Activated T-cell treated with anti-CD3 and anti-CD28 coated beads, Interleukin-2, amount 50 U/mL, for 1 hour (primary cell): Measurements from ENCODE around the gene SH3GL3.

Source experiments
- DNase-seq: peaks from one replicate; pipeline ENCODE4 v3.0.0-alpha.2; 2020

SH3GL3 gene

GRCh38 chr15:83446904-83447709 is at the start of gene SH3GL3:
Gene SH3GL3, plus strand, starts transcription at chr15:83447341. Its CDS starts 193 bp downstream, at chr15:83447534.
- DNase-seq: peak; percentile 33

- no peak for DNase-seq
Measured at GRCh38 chr15:83398626-83399025, 48.5 kb upstream of the SH3GL3 start.

- DNase-seq: no peak
Measured at GRCh38 chr15:83404121-83404520, 43.0 kb upstream of the SH3GL3 start.

- no peak for DNase-seq
Measured at GRCh38 chr15:83410532-83410931, 36.6 kb upstream of the SH3GL3 start.

GRCh38 chr15:83413054-83413719 is 34.0 kb upstream of the SH3GL3 start:
- DNase-seq: no peak

- no peak for DNase-seq
Measured at GRCh38 chr15:83422081-83422480, 25.1 kb upstream of the SH3GL3 start.

GRCh38 chr15:83422541-83422940 is 24.6 kb upstream of the SH3GL3 start:
- DNase-seq: no peak

GRCh38 chr15:83424101-83424500 is 23.0 kb upstream of the SH3GL3 start:
- no peak for DNase-seq

GRCh38 chr15:83430441-83430840 is 16.7 kb upstream of the SH3GL3 start:
- no peak for DNase-seq

GRCh38 chr15:83431521-83431920 is 15.6 kb upstream of the SH3GL3 start:
- DNase-seq: no peak

- DNase-seq: no peak
Measured at GRCh38 chr15:83435202-83435601, 11.9 kb upstream of the SH3GL3 start.

- DNase-seq: no peak
Measured at GRCh38 chr15:83435782-83436181, 11.4 kb upstream of the SH3GL3 start.

GRCh38 chr15:83436513-83437158 is 10.5 kb upstream of the SH3GL3 start:
- DNase-seq: no peak

GRCh38 chr15:83443076-83443847 is 3.9 kb upstream of the SH3GL3 start:
- DNase-seq: no peak

GRCh38 chr15:83444936-83445335 is 2.2 kb upstream of the SH3GL3 start:
- no peak for DNase-seq

- no peak for DNase-seq
Measured at GRCh38 chr15:83445643-83446042, 1.5 kb upstream of the SH3GL3 start.

GRCh38 chr15:83446417-83446816 is 724 bp upstream of the SH3GL3 start:
- no peak for DNase-seq

GRCh38 chr15:83449250-83449671 is 2.1 kb downstream of the SH3GL3 start:
- no peak for DNase-seq

- DNase-seq: no peak
Measured at GRCh38 chr15:83449937-83450506, 2.9 kb downstream of the SH3GL3 start.

- no peak for DNase-seq
Measured at GRCh38 chr15:83457149-83457548, 10.0 kb downstream of the SH3GL3 start.

GRCh38 chr15:83458381-83458780 is 11.2 kb downstream of the SH3GL3 start:
- DNase-seq: no peak

GRCh38 chr15:83462026-83462425 is 14.9 kb downstream of the SH3GL3 start:
- DNase-seq: no peak

GRCh38 chr15:83462953-83463433 is 15.9 kb downstream of the SH3GL3 start:
- no peak for DNase-seq
